SH-SY5Y (cell line): Measurements from ENCODE around the gene RPAP2.

Experiments
- GATA2 ChIP-seq: IDR thresholded peaks from 2 replicates; pipeline ENCODE4 v1.6.1; 2011; ENCODE audit warnings: mild to moderate bottlenecking, low read depth, low read length
- GATA3 ChIP-seq: IDR thresholded peaks from 2 replicates; pipeline ENCODE4 v1.6.1; 2011; ENCODE audit warnings: low read depth, mild to moderate bottlenecking, low read length, moderate library complexity

Gene RPAP2

DNA sequence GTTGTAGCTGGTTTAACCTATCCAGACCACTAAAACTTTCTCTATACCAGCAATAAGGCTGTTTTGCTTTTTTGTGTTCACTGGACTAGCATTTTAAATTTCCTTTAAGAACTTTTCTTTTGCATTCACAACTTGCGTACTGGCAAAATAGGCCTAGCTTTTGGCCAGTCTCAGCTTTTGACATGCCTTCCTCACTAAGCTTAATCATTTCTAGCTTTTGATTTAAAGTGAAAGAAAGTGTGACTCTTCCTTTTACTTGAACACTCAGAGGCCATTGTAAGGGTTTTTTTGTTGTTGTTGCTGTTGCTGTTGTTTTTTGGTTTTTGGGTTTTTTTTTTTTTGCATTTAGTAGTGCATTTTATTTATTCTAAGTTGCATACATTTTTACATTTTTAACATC lies 15.2 kb downstream of the RPAP2 start:
- no peak for TF ChIP-seq GATA3
- no peak for TF ChIP-seq GATA2

DNA sequence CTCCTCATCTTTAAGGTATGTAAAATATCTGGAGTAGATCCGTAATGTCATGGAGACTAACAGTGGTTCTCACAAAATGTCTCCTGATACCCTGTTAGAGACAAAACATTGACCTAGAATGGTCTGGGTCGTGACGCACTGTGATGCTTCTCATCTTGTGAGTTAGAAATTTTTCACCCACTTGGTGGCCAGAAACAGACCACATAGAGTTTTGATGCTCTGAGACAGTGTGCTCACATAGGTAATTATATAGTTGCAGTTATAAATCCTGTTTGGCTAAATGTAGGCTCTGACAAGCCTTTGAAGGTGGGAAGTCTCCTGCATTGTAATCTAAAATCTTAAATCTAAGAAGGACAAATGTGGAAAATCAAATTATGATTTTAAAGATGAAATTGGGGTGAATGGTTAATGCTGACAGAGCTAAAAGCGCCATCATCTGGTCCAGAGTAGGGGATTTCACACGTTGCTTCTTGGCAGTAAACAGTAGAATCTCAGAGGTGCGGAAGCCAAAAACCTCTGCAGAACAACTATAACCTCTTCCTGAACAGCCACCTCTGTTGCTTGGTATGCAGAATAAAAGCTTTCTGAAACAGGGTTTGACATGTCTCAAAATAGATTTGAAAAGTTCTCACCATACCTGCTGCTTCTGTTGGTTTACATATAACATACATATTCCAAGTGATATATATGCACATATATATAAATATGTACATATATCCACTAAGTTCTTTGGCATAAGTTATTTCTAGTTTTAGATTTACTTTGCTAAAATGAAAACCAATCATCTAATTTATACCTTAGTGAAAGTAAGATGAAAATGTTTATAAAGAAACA lies 17.1 kb downstream of the RPAP2 start:
- no peak for TF ChIP-seq GATA3
- no peak for TF ChIP-seq GATA2

DNA sequence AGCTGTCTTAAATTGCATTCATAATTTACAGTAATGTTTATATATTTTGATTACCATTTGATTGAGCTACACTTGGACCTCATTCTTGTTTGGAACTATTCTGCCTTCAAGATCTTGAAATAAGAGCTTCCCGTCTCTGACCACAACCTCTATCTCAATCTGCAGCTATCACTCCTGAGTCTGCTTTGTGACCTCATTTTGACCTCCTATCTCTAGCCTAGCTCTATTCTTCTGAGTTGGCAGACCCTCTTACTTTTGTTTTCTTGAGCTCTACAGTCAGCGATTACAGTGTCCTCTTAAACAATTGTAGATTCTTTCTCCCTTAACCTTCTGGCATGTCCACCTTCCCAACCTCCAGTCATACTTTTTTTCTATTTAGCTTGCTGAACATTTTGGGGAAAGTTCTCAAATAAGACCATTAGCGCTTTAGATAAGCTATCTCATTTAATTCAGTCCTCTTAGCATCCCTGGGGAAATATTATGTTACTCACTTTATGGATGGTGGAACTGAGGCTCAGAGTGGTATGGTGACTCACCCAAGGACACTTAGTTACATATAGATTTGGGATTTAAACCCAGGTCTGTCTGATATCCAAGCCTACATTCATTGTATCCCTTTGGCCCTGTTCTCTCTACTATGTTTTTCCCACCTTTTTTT lies 19.1 kb downstream of the RPAP2 start:
- TF ChIP-seq GATA3: no peak
- no peak for TF ChIP-seq GATA2

DNA sequence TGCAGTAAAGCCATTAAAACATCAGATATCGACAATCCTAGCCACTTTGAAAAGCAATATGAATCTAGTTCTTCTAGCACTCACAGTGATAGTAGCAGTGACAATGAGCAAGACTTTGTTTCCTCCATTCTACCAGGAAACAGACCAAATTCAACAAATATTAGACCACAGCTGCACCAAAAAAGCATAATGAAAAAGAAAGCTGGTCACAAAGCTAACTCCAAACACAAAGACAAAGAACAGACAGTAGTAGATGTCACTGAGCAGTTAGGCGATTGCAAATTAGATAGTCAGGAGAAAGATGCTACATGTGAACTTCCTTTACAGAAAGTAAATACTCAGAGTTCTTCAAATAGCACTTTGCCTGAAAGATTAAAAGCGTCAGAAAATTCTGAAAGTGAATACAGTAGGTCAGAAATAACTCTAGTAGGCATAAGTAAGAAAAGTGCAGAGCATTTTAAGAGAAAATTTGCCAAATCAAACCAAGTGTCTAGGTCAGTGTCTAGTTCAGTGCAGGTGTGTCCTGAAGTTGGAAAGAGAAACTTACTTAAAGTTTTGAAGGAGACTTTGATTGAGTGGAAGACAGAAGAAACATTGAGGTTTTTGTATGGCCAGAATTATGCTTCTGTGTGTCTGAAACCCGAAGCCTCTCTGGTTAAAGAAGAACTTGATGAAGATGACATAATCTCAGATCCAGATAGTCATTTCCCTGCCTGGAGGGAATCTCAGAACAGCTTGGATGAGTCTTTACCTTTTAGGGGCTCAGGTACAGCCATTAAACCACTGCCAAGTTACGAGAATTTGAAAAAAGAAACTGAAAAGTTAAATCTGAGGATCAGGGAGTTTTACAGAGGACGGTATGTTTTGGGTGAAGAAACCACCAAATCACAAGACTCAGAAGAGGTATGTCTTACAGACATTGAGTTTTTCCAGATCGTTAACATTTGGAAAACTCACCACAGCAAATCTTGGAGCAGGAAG lies 24.9 kb downstream of the RPAP2 start:
- TF ChIP-seq GATA3 (no peak), GATA2 (no peak)

DNA sequence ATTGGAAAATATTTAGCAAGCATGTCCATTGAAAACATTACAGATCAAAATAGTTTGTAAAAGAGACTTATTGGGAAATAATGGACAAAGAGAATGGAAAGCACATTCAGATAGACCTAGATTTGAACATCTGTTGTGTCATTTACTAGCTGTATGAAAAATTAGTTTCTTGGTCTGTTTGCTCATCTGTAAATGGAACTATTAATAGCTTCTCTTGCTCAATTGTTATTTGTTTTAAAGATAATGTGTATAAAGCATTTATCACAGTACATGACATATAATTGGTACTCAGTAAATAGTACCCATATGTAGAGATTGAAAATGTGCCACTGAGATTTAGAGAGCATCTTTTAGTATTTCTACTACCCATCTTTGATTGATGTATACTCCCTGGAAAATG lies 25.9 kb downstream of the RPAP2 start:
- TF ChIP-seq GATA3 (no peak), GATA2 (no peak)

DNA sequence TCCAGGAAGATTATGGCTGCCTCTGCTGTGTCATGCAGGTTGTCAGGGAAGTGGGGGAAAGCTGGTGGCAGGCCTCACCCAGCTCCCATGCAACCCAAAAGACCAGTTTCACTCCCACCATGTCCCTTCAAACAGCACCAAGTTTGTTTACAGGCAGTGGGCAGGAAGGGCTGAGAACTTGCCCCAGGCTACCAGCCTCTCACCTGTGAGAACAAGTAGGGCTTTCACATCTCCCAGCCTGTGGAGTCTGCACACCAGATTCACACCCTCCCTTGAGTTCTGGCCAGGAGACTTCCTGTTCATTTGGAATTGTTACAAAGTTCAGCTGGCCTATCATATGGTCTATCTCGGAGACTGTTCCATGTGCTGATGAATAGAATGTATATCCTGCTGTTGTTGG lies 27.8 kb downstream of the RPAP2 start:
- TF ChIP-seq GATA3 (no peak), GATA2 (no peak)

DNA sequence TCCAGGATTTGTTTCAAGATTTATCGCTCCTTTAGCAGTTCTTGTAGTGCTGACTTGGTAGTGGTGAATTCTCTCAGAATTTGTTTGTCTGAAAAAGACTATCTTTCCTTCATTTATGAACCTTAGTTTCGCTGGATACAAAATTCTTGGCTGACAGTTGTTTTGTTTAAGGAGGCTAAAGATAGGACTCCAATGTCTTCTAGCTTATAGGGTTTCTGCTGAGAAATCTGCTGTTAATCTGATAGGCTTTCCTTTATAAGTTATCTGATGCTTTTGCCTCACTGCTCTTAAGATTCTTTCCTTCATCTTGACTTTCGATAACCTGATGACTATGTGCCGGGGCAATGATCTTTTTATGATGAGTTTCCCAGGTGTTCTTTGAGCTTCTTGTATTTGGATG lies 28.9 kb downstream of the RPAP2 start:
- TF ChIP-seq GATA3 (no peak), GATA2 (no peak)

DNA sequence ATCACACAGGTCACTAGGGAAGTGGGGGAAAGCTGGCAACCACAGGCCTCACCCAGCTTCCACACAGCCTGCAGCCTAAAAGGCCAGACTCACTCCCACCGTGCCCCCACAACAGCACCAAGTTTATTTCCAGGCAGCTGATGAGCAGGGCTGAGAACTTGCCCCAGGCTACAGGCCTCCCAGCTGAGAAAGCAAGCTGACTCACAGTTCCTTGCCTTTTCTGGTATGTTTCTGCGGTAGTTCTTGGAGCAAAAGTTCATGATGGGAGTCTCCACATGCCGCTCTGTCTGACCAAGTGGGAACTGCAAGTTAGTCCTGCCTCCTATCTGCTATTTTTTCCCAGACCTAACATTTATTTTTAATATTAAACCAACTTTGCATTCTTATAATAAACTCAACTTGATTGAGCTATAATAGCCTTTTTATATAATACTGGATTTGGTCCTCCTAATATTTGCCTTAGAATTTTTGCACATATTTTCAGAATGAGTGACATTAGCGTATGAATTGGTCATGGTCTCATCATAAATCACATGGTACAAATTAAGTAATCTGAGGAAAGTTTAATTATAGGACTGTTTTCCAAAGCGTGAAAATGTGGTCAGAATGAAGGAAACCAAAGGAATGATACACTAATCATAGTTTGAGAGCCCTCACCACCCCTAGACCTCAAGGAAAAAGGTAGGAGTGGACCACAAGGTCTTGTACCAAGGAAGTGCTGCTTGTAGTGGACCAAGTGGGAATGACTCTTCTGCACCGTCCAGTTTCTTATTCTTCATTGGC lies 30.7 kb downstream of the RPAP2 start:
- no peak for TF ChIP-seq GATA2
- TF ChIP-seq GATA3: no peak

DNA sequence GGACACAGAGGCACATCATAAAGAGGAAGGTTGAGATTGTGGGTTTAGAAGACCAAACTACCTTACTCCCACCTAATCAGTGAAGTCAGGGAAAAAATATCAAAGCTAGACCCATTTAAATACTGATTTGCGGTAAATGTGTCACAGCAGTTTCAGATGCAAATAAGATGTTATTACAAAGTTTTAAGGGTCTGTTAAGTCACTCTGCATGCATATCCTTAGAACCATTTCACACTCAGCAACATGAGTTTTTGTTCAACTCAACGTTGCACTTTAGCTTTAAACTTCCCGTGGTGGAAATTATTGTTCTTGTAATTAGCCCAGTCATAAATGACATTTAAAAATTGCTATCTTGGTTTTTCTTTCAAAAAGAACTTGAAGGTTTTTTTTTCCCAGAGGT lies 34.8 kb downstream of the RPAP2 start:
- TF ChIP-seq GATA3: no peak
- no peak for TF ChIP-seq GATA2

DNA sequence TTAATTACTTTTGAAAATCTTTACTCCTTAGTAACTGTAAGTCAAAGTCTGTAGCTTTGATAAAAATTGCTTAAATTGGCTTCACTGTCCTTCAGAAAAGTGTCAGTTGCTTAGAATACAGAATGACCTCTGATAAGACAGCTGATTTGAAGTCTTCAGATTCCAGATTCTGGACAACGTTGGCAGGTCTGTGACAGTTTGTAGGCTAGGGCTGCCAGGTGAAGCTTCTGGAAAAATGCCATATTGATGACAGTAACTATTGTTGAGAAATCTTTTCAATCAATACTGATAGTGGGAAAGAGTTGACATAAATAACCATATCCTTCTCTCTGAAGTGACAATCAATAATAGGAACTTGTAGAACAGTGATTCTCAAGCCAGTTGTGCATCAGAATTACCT lies 41.3 kb downstream of the RPAP2 start:
- TF ChIP-seq GATA3: no peak
- TF ChIP-seq GATA2: no peak

DNA sequence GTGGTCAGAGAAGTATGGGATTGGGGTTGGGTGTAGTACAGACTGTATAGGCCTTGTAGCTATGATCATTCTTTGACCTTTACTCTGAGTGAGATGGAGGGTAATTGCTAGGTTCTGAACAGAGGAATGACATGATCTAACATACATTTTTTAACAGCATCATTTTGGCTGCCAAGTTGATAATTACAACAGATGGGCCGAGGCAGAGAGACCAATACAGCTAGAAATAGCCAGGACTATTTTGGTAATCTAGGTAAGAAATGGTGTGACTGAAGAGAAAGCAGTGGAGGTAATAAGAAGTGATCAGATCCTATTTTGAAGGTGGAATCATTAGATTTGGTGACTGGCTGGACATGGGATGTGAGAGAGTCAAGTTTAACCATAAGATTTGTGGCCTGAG lies 43.5 kb downstream of the RPAP2 start:
- no peak for TF ChIP-seq GATA3
- no peak for TF ChIP-seq GATA2

DNA sequence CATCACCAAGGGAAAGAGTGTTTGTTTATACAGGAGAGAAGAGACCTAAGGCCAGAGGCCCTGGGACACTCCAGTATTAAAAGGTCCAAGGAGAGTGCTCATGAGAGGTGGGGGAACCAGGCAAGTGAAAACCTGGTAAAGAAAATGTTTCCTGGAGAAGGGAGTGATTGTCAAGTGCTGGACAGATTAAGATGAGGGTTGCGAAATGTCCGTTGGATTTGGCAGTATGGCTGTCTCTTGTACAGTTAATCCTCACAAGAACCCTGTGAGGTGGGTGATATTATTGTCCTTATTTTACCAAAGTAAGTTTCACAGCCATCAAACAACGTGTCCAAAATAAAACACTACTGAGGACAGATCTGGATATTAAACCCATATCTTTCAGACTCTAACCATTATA lies 44.2 kb downstream of the RPAP2 start:
- TF ChIP-seq GATA3 (no peak), GATA2 (no peak)

DNA sequence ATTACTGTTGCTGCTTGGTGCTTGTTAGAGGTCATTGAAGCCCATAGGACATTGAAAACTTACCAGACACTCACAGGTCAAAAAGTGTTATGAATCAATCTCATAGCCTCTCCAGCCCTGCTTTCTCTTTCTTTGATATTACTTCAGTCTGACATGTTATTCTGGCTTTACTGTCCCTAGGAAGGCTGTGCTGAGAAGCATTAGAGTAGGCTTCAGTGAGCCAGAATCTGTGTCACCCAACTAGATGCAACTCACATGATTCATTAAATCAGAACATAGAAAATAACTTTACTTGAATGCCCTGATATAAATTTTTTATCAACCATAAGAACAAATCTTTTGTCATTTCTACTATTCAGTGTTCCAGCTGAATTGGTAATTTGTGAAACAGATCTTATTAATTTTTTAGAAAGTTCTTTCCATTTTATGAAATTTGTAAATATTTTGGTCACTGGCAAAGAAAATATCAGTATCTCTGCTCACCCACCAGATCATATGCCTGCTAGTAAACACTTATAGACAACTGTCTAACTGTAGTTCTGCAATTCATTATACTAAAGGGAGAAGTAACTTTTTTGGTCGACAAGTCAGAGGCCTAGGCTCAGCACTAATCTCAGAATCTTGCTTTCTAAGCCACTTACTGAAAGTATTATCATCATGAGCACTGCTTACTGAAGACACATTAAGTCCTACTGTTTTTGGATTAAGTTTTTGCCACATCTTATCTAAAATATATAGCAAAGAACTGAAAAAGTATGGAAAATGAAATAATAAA lies 48.2 kb downstream of the RPAP2 start:
- TF ChIP-seq GATA2: no peak
- no peak for TF ChIP-seq GATA3

DNA sequence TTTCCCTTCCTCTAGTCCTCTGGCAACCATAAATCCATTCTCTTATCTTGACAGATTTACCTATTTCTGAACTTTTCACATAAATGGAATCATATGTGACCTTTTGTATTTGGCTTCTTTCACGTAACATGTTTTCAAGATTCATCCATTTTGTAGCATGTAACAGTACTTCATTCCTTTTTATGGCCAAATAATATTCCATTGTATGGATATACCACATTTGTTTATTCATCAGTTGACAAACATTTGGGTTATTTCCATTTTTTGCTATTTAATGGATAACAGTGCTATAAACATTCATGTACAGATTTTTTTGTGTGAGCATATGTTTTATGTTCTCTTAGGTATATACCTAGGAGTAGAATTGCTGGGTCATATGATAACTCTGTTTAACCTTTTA lies 54.0 kb downstream of the RPAP2 start:
- TF ChIP-seq GATA2 (no peak), GATA3 (no peak)
